GM12878 (cell line): ENCODE results near the gene BRCA1. TPM values are rescaled to one million over a fixed set of nuclear protein-coding genes. Genes with fewer than 3 reads are reported as not detected.

Experiments
- ATAC-seq: fragments of 200-7000 bp; cut with Tn5 transposase; 3 replicates; pipeline ENCODE4 v1.9.1; 2020; ENCODE audit warnings: mild to moderate bottlenecking, moderate library complexity
- BruUV-seq: library from RNA; stranded (reverse); fragments of 400-500 nt; replicated peaks from 2 replicates; lab custom pipeline; 2021; lab: Mats Ljungman, UMichigan
- CTCF ChIA-PET: fragments of 300-600 bp; sonication (Branson Sonifier 250); formaldehyde crosslinking; extraction: SDS; loops from one replicate; lab custom pipeline; 2021; ENCODE audit warnings: inconsistent platforms; lab: Yijun Ruan, JAX
- POLR2A ChIA-PET: fragments of 350-600 bp; formaldehyde crosslinking; extraction: SDS; loops from one replicate; lab custom pipeline; 2021; ENCODE audit warnings: inconsistent platforms; lab: Charles Lee
- RAD21 ChIA-PET: fragments of 300-600 bp; sonication (Branson Sonifier 250); formaldehyde crosslinking; loops from one replicate; lab custom pipeline; 2023; ENCODE audit warnings: antibody characterized with exemption; ENCODE audit not compliant: unreplicated experiment; lab: Charles Lee
- SMC1A ChIA-PET: fragments of 300-600 bp; sonication (Branson Sonifier 250); formaldehyde crosslinking; loops from one replicate; lab custom pipeline; 2023; ENCODE audit not compliant: unreplicated experiment, uncharacterized antibody; lab: Charles Lee
- DNase-seq: peaks from one replicate; pipeline ENCODE4 v3.0.0-alpha.2; 2011; ENCODE audit warnings: low read depth, low spot score
- FAIRE-seq: peaks from 3 replicates; lab custom pipeline; 2011; peaks lifted over from hg19 to GRCh38; lab: Jason Lieb, UNC
- H2AFZ ChIP-seq: 2 replicates; pipeline ENCODE4 v1.6.0; 2011; ENCODE audit warnings: low read depth, low read length, control low read depth; ENCODE audit not compliant: control insufficient read depth
- H3K27ac ChIP-seq: 2 replicates; pipeline ENCODE4 v1.5.1; 2011; ENCODE audit warnings: control low read depth; ENCODE audit not compliant: control insufficient read depth, insufficient read depth
- H3K27me3 ChIP-seq, 2 experiments: replicated peaks in 1 of 2; 2 replicates each; pipeline versions ENCODE4 v1.6.0 to v1.6.1; 2011; ENCODE audit warnings: low read length in 1 of 2; ENCODE audit not compliant: control insufficient read depth in 2 of 2, insufficient read depth in 2 of 2
- H3K36me3 ChIP-seq, 2 experiments: 2 replicates each; pipeline ENCODE4 v1.5.1; 2011; ENCODE audit warnings: low read length in 1 of 2; ENCODE audit not compliant: control insufficient read depth in 2 of 2, insufficient read depth in 2 of 2
- H3K4me1 ChIP-seq: 2 replicates; pipeline ENCODE4 v1.6.1; 2011; ENCODE audit warnings: mild to moderate bottlenecking, low read length, moderate library complexity, mixed read lengths; ENCODE audit not compliant: control insufficient read depth, insufficient read depth
- H3K4me2 ChIP-seq: 2 replicates; pipeline ENCODE4 v1.6.0; 2011; ENCODE audit warnings: control low read depth; ENCODE audit not compliant: control insufficient read depth, insufficient read depth
- H3K4me3 ChIP-seq: fragments of 200-600 bp; sonication (generic); 2 replicates; pipeline ENCODE4 v1.5.1; 2016
- H3K79me2 ChIP-seq: 2 replicates; pipeline ENCODE4 v1.6.0; 2011; ENCODE audit warnings: low read length; ENCODE audit not compliant: control insufficient read depth, insufficient read depth
- H3K9ac ChIP-seq: 2 replicates; pipeline ENCODE4 v1.8.0; 2011; ENCODE audit warnings: low read length, control low read depth, mixed read lengths; ENCODE audit not compliant: control insufficient read depth, insufficient read depth
- H3K9me3 ChIP-seq: replicated peaks from 3 replicates; pipeline ENCODE4 v1.5.1; 2011; ENCODE audit warnings: mild to moderate bottlenecking, low read length; ENCODE audit not compliant: control insufficient read depth, insufficient read depth
- H4K20me1 ChIP-seq: 2 replicates; pipeline ENCODE4 v1.6.0; 2011; ENCODE audit not compliant: control insufficient read depth, insufficient read depth
- GATAD2B ChIP-seq: fragments of 450-650 bp; conservative IDR thresholded peaks from 2 replicates; pipeline ENCODE4 v1.6.1; 2017; ENCODE audit warnings: low read depth, mild to moderate bottlenecking, moderate library complexity
- HCFC1 ChIP-seq: fragments of 150-350 bp; IDR thresholded peaks from 2 replicates; pipeline ENCODE4 v1.6.1; 2014; ENCODE audit warnings: low read length
- MEF2A ChIP-seq: IDR thresholded peaks from 2 replicates; pipeline ENCODE4 v1.6.1; 2011; ENCODE audit warnings: low read depth, mild to moderate bottlenecking, low read length, moderate library complexity; ENCODE audit not compliant: insufficient read depth
- MYB ChIP-seq: fragments of 150-350 bp; IDR thresholded peaks from 2 replicates; pipeline ENCODE4 v1.6.1; 2014; ENCODE audit warnings: mild to moderate bottlenecking, low read depth, low read length, borderline replicate concordance
- MYC ChIP-seq: IDR thresholded peaks from 2 replicates; pipeline ENCODE4 v1.6.1; 2011; ENCODE audit warnings: mild to moderate bottlenecking, low read length, moderate library complexity, inconsistent platforms; ENCODE audit not compliant: insufficient read depth, insufficient replicate concordance, insufficient read length, severe bottlenecking
- NFYB ChIP-seq: IDR thresholded peaks from 2 replicates; pipeline ENCODE4 v1.6.1; 2011; ENCODE audit warnings: low read depth, mild to moderate bottlenecking, low read length, improper control_type of control experiment, moderate library complexity; ENCODE audit not compliant: insufficient read depth
- NR2C2 ChIP-seq: IDR thresholded peaks from 2 replicates; pipeline ENCODE4 v1.6.1; 2011; ENCODE audit warnings: borderline replicate concordance, low read depth; ENCODE audit not compliant: control insufficient read depth, insufficient read length
- RB1 ChIP-seq: fragments of 450-650 bp; formaldehyde crosslinking; IDR thresholded peaks from 2 replicates; pipeline ENCODE4 v1.6.1; 2017; ENCODE audit warnings: mild to moderate bottlenecking, borderline replicate concordance
- SMAD1 ChIP-seq: fragments of 450-650 bp; IDR thresholded peaks from 2 replicates; pipeline ENCODE4 v1.6.1; 2018; ENCODE audit warnings: mild to moderate bottlenecking, low read depth; ENCODE audit not compliant: partially characterized antibody
- SPI1 ChIP-seq: IDR thresholded peaks from 2 replicates; pipeline ENCODE4 v1.6.1; 2011; ENCODE audit warnings: low read depth, mild to moderate bottlenecking, low read length, moderate library complexity, borderline replicate concordance; ENCODE audit not compliant: insufficient read depth
- SRF ChIP-seq, 2 experiments: IDR thresholded peaks; 2 replicates each; pipeline ENCODE4 v1.6.1; 2011; ENCODE audit warnings: low read depth in 2 of 2, low read length in 2 of 2, mild to moderate bottlenecking in 1 of 2, moderate library complexity in 1 of 2
- TCF12 ChIP-seq: IDR thresholded peaks from 2 replicates; pipeline ENCODE4 v1.6.1; 2011; ENCODE audit warnings: low read depth, mild to moderate bottlenecking, low read length
- ZNF207 ChIP-seq: fragments of 450-650 bp; IDR thresholded peaks from 2 replicates; pipeline ENCODE4 v1.6.1; 2014; ENCODE audit warnings: antibody characterized with exemption, mild to moderate bottlenecking, borderline replicate concordance
- WGBS: methylation state at CpG from one replicate; pipeline ENCODE4 v1.1.6; 2016; ENCODE audit warnings: low lambda C conversion rate; ENCODE audit not compliant: insufficient replicate concordance, insufficient coverage; ENCODE audit errors: missing lambda C conversion rate; 5-methylcytosine and 5-hydroxymethylcytosine counted together
- in situ Hi-C: fragments of 300-500 bp; cut with MboI; formaldehyde crosslinking; loops from 9 replicates; pipeline ENCODE4 v1.14.3; 2018; ENCODE audit warnings: mixed read lengths
- intact Hi-C: fragments of 100-400 bp; cut with micrococcal nuclease; formaldehyde crosslinking; loops from one replicate; pipeline ENCODE4 v1.14.2; 2022; ENCODE audit not compliant: unreplicated experiment
- polyA plus RNA-seq, 11 experiments: library from polyadenylated mRNA; depleted of rRNA in 4 of 11; unstranded in 6 of 11; stranded (reverse) in 5 of 11; fragments of >200 nt; fragmentation: Nextera tagmentation in 4 of 11; fragmentation: Illumina TruSeq in 1 of 11; extraction: Ambion mirVana in 4 of 11; extraction: Trizol in 1 of 11; gene quantifications; 1 replicate in 1 of 11; 2 replicates in 10 of 11; pipeline versions ENCODE4 v1.2.1 to v1.2.3, GENCODE V29; 2011 to 2016; ENCODE audit warnings: inconsistent platforms in 2 of 11, missing spikeins in 2 of 11, low read depth in 1 of 11
- total RNA-seq, 4 experiments: library from RNA; depleted of rRNA in 3 of 4; stranded (reverse); fragments of >200 nt in 3 of 4; fragmentation: Illumina TruSeq in 1 of 4; extraction: Trizol in 1 of 4; gene quantifications; 2 replicates each; pipeline versions ENCODE4 v1.2.1 to v1.2.3, GENCODE V29; 2013 to 2021
- TF ChIP-seq, protein P1 (sequence below): fragments of 450-650 bp; IDR thresholded peaks from 2 replicates; pipeline ENCODE4 v1.6.1; 2017; ENCODE audit warnings: borderline replicate concordance
- TF ChIP-seq, protein P2 (sequence below): IDR thresholded peaks from 2 replicates; pipeline ENCODE4 v1.6.1; 2012; ENCODE audit warnings: low read depth, low read length, improper control_type of control experiment
- TF ChIP-seq, protein P3 (sequence below): fragments of 450-650 bp; IDR thresholded peaks from 2 replicates; pipeline ENCODE4 v1.6.1; 2017; ENCODE audit warnings: antibody characterized with exemption, mild to moderate bottlenecking, moderate library complexity

BRCA1 gene
- total and polyA plus RNA-seq, 10 of the 15 experiments (the other 5 are each of a cell fraction or from before 2014, with no cell fraction given), result 16.8 to 71.2 (median 44.2) TPM

DNA sequence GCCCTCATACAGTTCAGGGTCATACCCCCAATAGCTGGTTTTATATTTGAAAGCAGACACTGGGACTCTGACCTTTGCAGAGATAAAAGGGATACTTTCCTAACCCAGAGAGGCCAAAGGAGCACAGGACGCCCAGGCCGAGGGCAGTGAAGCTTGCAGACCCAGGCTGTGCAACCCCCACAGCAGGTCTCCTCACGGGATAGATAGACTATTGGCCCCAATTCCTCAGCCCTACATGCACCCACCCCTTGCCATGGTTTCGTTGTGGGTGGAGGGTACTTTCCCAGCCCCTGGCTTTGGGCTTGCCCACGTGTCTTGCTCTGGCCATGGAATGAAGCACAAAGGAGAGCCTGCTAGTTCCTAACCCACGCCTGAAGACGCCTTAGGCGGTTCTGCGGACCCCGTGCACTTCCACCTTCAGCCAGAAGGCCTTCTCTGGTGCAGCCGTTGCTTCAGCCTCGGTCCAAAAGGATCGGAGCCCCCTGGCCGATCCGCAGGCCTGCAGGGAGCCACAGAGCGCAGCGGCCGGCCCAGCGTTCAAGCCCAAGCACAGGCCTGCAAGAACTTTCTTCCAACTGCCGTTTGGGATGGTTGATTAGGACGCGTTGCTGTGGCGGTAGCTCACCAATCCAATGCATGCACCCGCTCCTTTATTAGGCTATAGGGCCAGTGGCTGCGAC, 9.8 kb upstream of the BRCA1 start:
- Histone ChIP-seq H3K9ac (no peak overlapping the region), H3K4me3 (no peak overlapping the region), H3K4me1 (0 out of 2 replicates have a peak, but pooled peaks cover 4% of the 10 kb centered on the region), H3K27ac (no peak overlapping the region), H3K4me2 (no peak overlapping the region), H3K9me3 (no peaks in the 10 kb centered on the region), H3K79me2 (no peaks in the 10 kb centered on the region), H4K20me1 (no peaks in the 10 kb centered on the region), H3K27me3 (no peaks in the 10 kb centered on the region), H3K36me3 (no peaks in the 10 kb centered on the region), H2AFZ (no peak overlapping the region)
- 95% methylated on average over 25 of the region's 25 CpGs for WGBS
- POLR2A ChIA-PET, result no interaction called here
- intact Hi-C loops (no loop called here), in situ Hi-C loops (no loop called here)
- SMC1A ChIA-PET, result interaction anchor here (1.4 kb wide), 1 partner anchor 16 kb away, joined by 4 read pairs; no protein-coding TSS in a partner anchor
- no TSS peak for BruUV-seq
- CTCF ChIA-PET, result no interaction called here
- ATAC-seq (no peak), FAIRE-seq (no peak), DNase-seq (no peak)
- RAD21 ChIA-PET, result no interaction called here
- no peak for TF ChIP-seq MEF2A
- no peak for TF ChIP-seq SRF (IDR thresholded peaks at IDR 0.05; ENCODE audit: low read depth in 2 of 2, low read length in 2 of 2)
- TF ChIP-seq, protein P1, sequence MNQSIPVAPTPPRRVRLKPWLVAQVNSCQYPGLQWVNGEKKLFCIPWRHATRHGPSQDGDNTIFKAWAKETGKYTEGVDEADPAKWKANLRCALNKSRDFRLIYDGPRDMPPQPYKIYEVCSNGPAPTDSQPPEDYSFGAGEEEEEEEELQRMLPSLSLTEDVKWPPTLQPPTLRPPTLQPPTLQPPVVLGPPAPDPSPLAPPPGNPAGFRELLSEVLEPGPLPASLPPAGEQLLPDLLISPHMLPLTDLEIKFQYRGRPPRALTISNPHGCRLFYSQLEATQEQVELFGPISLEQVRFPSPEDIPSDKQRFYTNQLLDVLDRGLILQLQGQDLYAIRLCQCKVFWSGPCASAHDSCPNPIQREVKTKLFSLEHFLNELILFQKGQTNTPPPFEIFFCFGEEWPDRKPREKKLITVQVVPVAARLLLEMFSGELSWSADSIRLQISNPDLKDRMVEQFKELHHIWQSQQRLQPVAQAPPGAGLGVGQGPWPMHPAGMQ, result no peak
- TF ChIP-seq, protein P2, sequence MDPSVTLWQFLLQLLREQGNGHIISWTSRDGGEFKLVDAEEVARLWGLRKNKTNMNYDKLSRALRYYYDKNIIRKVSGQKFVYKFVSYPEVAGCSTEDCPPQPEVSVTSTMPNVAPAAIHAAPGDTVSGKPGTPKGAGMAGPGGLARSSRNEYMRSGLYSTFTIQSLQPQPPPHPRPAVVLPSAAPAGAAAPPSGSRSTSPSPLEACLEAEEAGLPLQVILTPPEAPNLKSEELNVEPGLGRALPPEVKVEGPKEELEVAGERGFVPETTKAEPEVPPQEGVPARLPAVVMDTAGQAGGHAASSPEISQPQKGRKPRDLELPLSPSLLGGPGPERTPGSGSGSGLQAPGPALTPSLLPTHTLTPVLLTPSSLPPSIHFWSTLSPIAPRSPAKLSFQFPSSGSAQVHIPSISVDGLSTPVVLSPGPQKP, result no peak
- no peak for TF ChIP-seq NR2C2
- no peak for TF ChIP-seq TCF12
- TF ChIP-seq SMAD1, result no peak
- no peak for TF ChIP-seq GATAD2B
- TF ChIP-seq NFYB, result no peak
- TF ChIP-seq HCFC1, result no peak
- no peak for TF ChIP-seq MYC
- TF ChIP-seq RB1, result no peak
- no peak for TF ChIP-seq ZNF207
- no peak for TF ChIP-seq SPI1
- TF ChIP-seq, protein P3, sequence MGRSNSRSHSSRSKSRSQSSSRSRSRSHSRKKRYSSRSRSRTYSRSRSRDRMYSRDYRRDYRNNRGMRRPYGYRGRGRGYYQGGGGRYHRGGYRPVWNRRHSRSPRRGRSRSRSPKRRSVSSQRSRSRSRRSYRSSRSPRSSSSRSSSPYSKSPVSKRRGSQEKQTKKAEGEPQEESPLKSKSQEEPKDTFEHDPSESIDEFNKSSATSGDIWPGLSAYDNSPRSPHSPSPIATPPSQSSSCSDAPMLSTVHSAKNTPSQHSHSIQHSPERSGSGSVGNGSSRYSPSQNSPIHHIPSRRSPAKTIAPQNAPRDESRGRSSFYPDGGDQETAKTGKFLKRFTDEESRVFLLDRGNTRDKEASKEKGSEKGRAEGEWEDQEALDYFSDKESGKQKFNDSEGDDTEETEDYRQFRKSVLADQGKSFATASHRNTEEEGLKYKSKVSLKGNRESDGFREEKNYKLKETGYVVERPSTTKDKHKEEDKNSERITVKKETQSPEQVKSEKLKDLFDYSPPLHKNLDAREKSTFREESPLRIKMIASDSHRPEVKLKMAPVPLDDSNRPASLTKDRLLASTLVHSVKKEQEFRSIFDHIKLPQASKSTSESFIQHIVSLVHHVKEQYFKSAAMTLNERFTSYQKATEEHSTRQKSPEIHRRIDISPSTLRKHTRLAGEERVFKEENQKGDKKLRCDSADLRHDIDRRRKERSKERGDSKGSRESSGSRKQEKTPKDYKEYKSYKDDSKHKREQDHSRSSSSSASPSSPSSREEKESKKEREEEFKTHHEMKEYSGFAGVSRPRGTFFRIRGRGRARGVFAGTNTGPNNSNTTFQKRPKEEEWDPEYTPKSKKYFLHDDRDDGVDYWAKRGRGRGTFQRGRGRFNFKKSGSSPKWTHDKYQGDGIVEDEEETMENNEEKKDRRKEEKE, result no peak
- no peak for TF ChIP-seq MYB
